Measurements from ENCODE around the gene PAPPA. TPM values are rescaled to one million over a fixed set of nuclear protein-coding genes. Genes with fewer than 3 reads are reported as not detected.

PAPPA gene
- total and polyA plus RNA-seq, 7 experiments from 2014 or later: 0.07 to 0.64 (median 0.48) TPM; not detected in 4

DNA sequence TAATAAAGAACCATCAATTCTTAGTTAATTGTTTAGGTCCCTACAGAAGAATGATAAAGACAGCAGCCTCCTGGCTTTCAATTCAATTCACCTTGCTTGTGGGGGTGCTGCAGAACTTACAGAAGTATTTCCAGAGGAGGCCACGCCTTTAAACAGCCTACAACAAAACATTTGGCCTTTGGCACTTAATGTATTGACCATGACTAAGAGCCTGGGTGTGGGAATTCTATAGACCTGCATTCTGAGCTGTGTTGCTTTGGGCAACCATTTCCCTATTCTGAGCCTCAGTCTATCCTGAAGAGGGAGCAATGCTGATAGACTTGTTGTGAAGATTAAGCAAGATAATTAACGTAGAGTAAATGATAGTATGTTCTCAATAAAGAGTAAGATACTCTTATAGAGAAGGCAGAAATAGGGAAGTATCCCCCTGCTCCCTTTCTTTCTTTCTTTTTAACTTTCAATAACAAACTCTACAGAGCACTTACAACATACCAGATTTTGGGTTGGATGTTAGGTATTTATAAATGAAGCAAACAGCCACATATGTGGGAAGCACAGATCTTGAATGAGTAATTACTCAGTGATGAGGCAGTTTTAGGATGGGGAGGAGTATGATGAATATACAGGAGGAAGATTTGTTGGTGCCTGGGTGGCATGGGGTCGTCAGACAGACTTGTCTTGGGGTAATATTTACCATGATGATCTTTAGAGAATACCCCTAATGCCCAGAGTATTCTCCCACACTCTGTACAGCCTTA, 28.4 kb downstream of the PAPPA start:
- no peaks in the 10 kb centered on the region for H3K36me3 Mint-ChIP-seq
- peaks cover 0 to 8% (median 4%) of the 10 kb centered on the region in 5 donors for H3K27me3 Mint-ChIP-seq
- H3K9me3 Mint-ChIP-seq: peaks cover 0 to 5% (median 0%) of the 10 kb centered on the region in 11 donors
- H3K4me3 Mint-ChIP-seq: no peak overlapping the region
- ChIA-PET POLR2A (no interaction called here), CTCF (no interaction called here)
- no peak for ATAC-seq
- no peak overlapping the region for H3K27ac Mint-ChIP-seq
- Histone ChIP-seq H3K4me1 (ENCODE audit: control insufficient read depth in 2 of 2, insufficient read depth in 2 of 2, low read length in 2 of 2) (no peaks in the 10 kb centered on the region), H3K27me3 (ENCODE audit: control insufficient read depth in 2 of 2, insufficient read depth in 2 of 2, low read length in 2 of 2) (no peaks in the 10 kb centered on the region), H3K9me3 (ENCODE audit: control insufficient read depth in 2 of 3, low read length in 3 of 3) (no peaks in the 10 kb centered on the region), H3K27ac (ENCODE audit: low read depth, low read length) (no peak overlapping the region), H3K4me3 (ENCODE audit: low read length) (no peak overlapping the region), H3K36me3 (ENCODE audit: control insufficient read depth in 2 of 3, insufficient read depth in 3 of 3, low read length in 3 of 3) (no peaks in the 10 kb centered on the region)
- DNase-seq: no peak
- intact Hi-C loops (cut with micrococcal nuclease): no loop called here
- H3K4me1 Mint-ChIP-seq: peaks cover 0 to 2% (median 0%) of the 10 kb centered on the region in 7 donors

DNA sequence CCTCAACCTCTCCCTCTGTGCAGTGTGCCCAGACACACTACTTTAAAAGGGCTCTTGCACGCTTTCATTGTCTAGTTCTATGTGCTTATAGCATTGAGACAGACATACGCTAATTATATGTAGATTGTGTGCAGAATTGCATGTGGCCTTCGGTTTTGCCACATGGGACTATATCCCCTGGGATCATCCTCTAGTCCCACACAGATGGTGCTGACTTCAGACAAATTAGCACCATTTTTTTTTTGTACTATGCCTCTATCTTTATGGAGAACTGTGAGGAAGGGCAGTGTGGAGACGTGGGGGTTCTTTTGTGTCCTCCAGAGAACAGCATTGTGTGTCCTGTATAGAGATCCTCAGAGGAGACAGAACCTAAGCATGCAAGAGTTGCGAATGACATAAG, 29.3 kb downstream of the PAPPA start:
- Mint-ChIP-seq H3K27ac (no peak overlapping the region), H3K4me3 (no peak overlapping the region), H3K4me1 (peaks cover 0 to 2% (median 0%) of the 10 kb centered on the region in 7 donors), H3K36me3 (no peaks in the 10 kb centered on the region), H3K27me3 (peaks cover 0 to 8% (median 4%) of the 10 kb centered on the region in 5 donors), H3K9me3 (peaks cover 0 to 6% (median 0%) of the 10 kb centered on the region in 11 donors)
- ChIA-PET CTCF (no interaction called here), POLR2A (no interaction called here)
- H3K9me3 ChIP-seq (ENCODE audit: control insufficient read depth in 2 of 3, low read length in 3 of 3): no peaks in the 10 kb centered on the region
- no peaks in the 10 kb centered on the region for H3K4me1 ChIP-seq (ENCODE audit: control insufficient read depth in 2 of 2, insufficient read depth in 2 of 2, low read length in 2 of 2)
- H3K4me3 ChIP-seq (ENCODE audit: low read length): no peak overlapping the region
- no peaks in the 10 kb centered on the region for H3K36me3 ChIP-seq (ENCODE audit: control insufficient read depth in 2 of 3, insufficient read depth in 3 of 3, low read length in 3 of 3)
- DNase-seq (no peak), ATAC-seq (no peak)
- no peak overlapping the region for H3K27ac ChIP-seq (ENCODE audit: low read depth, low read length)
- H3K27me3 ChIP-seq (ENCODE audit: control insufficient read depth in 2 of 2, insufficient read depth in 2 of 2, low read length in 2 of 2): no peaks in the 10 kb centered on the region
- intact Hi-C loops (cut with micrococcal nuclease): no loop called here

DNA sequence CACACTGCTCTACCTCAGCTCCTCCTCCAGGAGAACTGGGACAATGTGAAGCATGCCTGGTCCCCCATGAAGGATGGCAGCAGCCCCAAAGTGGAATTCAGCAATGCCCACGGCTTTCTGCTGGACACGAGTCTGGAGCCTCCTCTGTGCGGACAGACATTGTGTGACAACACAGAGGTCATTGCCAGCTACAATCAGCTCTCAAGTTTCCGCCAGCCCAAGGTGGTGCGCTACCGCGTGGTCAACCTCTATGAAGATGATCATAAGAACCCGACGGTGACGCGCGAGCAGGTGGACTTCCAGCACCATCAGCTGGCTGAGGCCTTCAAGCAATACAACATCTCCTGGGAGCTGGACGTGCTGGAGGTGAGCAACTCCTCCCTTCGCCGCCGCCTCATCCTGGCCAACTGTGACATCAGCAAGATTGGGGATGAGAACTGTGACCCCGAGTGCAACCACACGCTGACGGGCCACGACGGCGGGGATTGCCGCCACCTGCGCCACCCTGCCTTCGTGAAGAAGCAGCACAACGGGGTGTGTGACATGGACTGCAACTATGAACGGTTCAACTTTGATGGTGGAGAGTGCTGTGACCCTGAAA, 34.1 kb downstream of the PAPPA start:
- Mint-ChIP-seq H3K4me3 (no peak overlapping the region), H3K27ac (no peak overlapping the region), H3K36me3 (no peaks in the 10 kb centered on the region), H3K4me1 (peaks cover 0 to 2% (median 0%) of the 10 kb centered on the region in 7 donors), H3K27me3 (peaks cover 0 to 19% (median 5%) of the 10 kb centered on the region in 5 donors), H3K9me3 (peaks cover 0 to 13% (median 0%) of the 10 kb centered on the region in 11 donors)
- peak; percentile 8 for ATAC-seq
- ChIA-PET CTCF (no interaction called here), POLR2A (no interaction called here)
- no peak overlapping the region for H3K4me3 ChIP-seq (ENCODE audit: low read length)
- no peaks in the 10 kb centered on the region for H3K9me3 ChIP-seq (ENCODE audit: control insufficient read depth in 2 of 3, low read length in 3 of 3)
- no peaks in the 10 kb centered on the region for H3K27me3 ChIP-seq (ENCODE audit: control insufficient read depth in 2 of 2, insufficient read depth in 2 of 2, low read length in 2 of 2)
- no peaks in the 10 kb centered on the region for H3K36me3 ChIP-seq (ENCODE audit: control insufficient read depth in 2 of 3, insufficient read depth in 3 of 3, low read length in 3 of 3)
- H3K4me1 ChIP-seq (ENCODE audit: control insufficient read depth in 2 of 2, insufficient read depth in 2 of 2, low read length in 2 of 2): no peaks in the 10 kb centered on the region
- H3K27ac ChIP-seq (ENCODE audit: low read depth, low read length): no peak overlapping the region
- intact Hi-C loops (cut with micrococcal nuclease): no loop called here
- DNase-seq: no peak

DNA sequence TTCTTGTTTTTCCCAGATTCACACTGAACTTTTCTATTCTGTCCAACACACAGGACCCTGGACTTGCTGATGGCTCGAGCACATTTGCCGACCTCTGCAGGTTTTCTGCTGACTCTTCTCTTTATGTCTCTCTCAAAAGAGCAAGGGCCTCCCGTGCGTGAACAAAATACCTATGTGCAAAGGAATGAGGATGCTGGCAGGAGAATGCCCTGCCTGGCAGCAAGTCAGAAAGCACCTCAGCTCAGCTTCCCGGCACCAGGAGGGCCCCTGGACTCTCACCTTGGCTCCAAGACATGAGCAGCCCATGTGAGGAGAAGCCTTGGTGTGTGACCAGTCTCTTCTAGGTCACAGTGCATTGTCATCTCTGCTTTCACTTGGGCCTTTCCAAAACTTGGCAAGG, 36.1 kb downstream of the PAPPA start:
- Mint-ChIP-seq H3K9me3 (peaks cover 0 to 14% (median 0%) of the 10 kb centered on the region in 11 donors), H3K27me3 (peaks cover 0 to 24% (median 5%) of the 10 kb centered on the region in 5 donors), H3K4me3 (no peak overlapping the region), H3K36me3 (no peaks in the 10 kb centered on the region), H3K4me1 (no peaks in the 10 kb centered on the region), H3K27ac (no peak overlapping the region)
- Histone ChIP-seq H3K27me3 (ENCODE audit: control insufficient read depth in 2 of 2, insufficient read depth in 2 of 2, low read length in 2 of 2) (no peaks in the 10 kb centered on the region), H3K9me3 (ENCODE audit: control insufficient read depth in 2 of 3, low read length in 3 of 3) (no peaks in the 10 kb centered on the region), H3K36me3 (ENCODE audit: control insufficient read depth in 2 of 3, insufficient read depth in 3 of 3, low read length in 3 of 3) (no peaks in the 10 kb centered on the region), H3K4me1 (ENCODE audit: control insufficient read depth in 2 of 2, insufficient read depth in 2 of 2, low read length in 2 of 2) (no peaks in the 10 kb centered on the region), H3K27ac (ENCODE audit: low read depth, low read length) (no peak overlapping the region), H3K4me3 (ENCODE audit: low read length) (no peak overlapping the region)
- CTCF ChIA-PET: no interaction called here
- no peak for DNase-seq
- intact Hi-C loops (cut with micrococcal nuclease): no loop called here
- ATAC-seq: no peak
- POLR2A ChIA-PET: no interaction called here

GRCh38 chr9:116190637-116191396, 37.2 kb downstream of the PAPPA start:
- Histone ChIP-seq H3K4me3 (ENCODE audit: low read length) (no peak overlapping the region), H3K27ac (ENCODE audit: low read depth, low read length) (no peak overlapping the region), H3K9me3 (ENCODE audit: control insufficient read depth in 2 of 3, low read length in 3 of 3) (no peaks in the 10 kb centered on the region), H3K27me3 (ENCODE audit: control insufficient read depth in 2 of 2, insufficient read depth in 2 of 2, low read length in 2 of 2) (no peaks in the 10 kb centered on the region), H3K4me1 (ENCODE audit: control insufficient read depth in 2 of 2, insufficient read depth in 2 of 2, low read length in 2 of 2) (no peaks in the 10 kb centered on the region), H3K36me3 (ENCODE audit: control insufficient read depth in 2 of 3, insufficient read depth in 3 of 3, low read length in 3 of 3) (no peaks in the 10 kb centered on the region)
- ChIA-PET CTCF (no interaction called here), POLR2A (no interaction called here)
- Mint-ChIP-seq H3K27me3 (peaks cover 0 to 24% (median 5%) of the 10 kb centered on the region in 5 donors), H3K4me3 (no peak overlapping the region), H3K4me1 (no peaks in the 10 kb centered on the region), H3K9me3 (peaks cover 0 to 14% (median 0%) of the 10 kb centered on the region in 11 donors), H3K27ac (no peak overlapping the region), H3K36me3 (no peaks in the 10 kb centered on the region)
- DNase-seq (no peak), ATAC-seq (no peak)
- intact Hi-C loops (cut with micrococcal nuclease): no loop called here

DNA sequence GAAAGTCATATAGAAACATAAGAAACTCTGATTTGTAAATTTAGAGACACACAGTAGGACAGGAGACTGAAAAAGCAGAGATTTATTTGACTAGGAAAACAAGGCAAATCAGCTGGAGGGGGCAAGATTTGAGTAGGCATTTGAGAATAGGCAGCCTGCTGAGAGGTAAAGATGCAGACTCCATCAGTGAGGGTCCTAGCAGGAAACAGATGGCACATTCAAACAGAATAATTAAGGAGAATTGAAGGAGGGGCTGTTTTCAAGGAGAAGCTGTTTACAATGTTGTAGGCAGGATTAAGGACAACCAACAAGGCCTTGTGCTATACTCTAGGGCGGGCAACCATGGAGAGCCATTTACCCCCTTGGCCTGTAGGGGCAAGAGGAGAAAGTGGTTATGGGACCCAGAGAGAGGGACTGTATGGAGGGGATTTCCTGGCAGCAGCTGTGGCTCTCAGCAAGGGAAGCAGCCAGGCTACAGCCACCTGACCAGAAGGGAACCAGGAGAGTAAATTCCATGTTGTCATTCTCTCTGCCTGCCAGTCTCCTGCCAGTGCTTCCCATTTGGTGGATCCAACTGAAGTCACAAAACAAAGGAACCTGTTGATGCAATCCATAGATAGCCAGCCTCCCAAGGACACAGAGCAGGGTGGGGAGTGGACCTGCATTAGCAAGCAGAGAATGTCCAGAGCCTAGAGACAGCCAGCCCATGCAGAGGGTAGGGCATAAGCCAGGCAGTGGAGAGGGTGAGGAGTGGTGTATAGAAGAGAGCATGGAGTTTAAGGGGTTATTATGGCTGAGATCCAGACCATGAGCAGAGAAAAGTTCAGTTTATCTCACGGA, 38.2 kb downstream of the PAPPA start:
- H3K4me3 ChIP-seq (ENCODE audit: low read length): no peak overlapping the region
- POLR2A ChIA-PET: no interaction called here
- CTCF ChIA-PET: no interaction called here
- Mint-ChIP-seq H3K4me1 (no peaks in the 10 kb centered on the region), H3K9me3 (peaks cover 0 to 18% (median 0%) of the 10 kb centered on the region in 11 donors), H3K27ac (no peak overlapping the region), H3K27me3 (peaks cover 0 to 24% (median 3%) of the 10 kb centered on the region in 5 donors), H3K4me3 (no peak overlapping the region), H3K36me3 (no peaks in the 10 kb centered on the region)
- DNase-seq (no peak), ATAC-seq (no peak)
- H3K27me3 ChIP-seq (ENCODE audit: control insufficient read depth in 2 of 2, insufficient read depth in 2 of 2, low read length in 2 of 2): no peaks in the 10 kb centered on the region
- no peaks in the 10 kb centered on the region for H3K4me1 ChIP-seq (ENCODE audit: control insufficient read depth in 2 of 2, insufficient read depth in 2 of 2, low read length in 2 of 2)
- H3K9me3 ChIP-seq (ENCODE audit: control insufficient read depth in 2 of 3, low read length in 3 of 3): no peaks in the 10 kb centered on the region
- no peaks in the 10 kb centered on the region for H3K36me3 ChIP-seq (ENCODE audit: control insufficient read depth in 2 of 3, insufficient read depth in 3 of 3, low read length in 3 of 3)
- no peak overlapping the region for H3K27ac ChIP-seq (ENCODE audit: low read depth, low read length)
- intact Hi-C loops (cut with micrococcal nuclease): no loop called here
